OCI-M2 (cell line): ENCODE measurements around the gene SIX3.
A peak's percentile ranks its signal among the peaks of the same experiment; 100 is the strongest.

ENCODE experiments used
- DNase-seq: peaks from one replicate; lab custom pipeline; 2025; ENCODE audit not compliant: unreplicated experiment; lab: John Stamatoyannopoulos, UW

SIX3 gene

GRCh38 chr2:44954889-44955592 lies 13.5 kb downstream of the SIX3 start:
- no peak for DNase-seq

GRCh38 chr2:44955593-44956392 lies 14.3 kb downstream of the SIX3 start:
- no peak for DNase-seq

GRCh38 chr2:44956843-44957242 lies 15.3 kb downstream of the SIX3 start:
- no peak for DNase-seq

GRCh38 chr2:44957656-44958327 lies 16.3 kb downstream of the SIX3 start:
- DNase-seq: no peak

- no peak for DNase-seq
Measured at GRCh38 chr2:44959855-44960254, 18.4 kb downstream of the SIX3 start.

GRCh38 chr2:44960871-44961270 lies 19.4 kb downstream of the SIX3 start:
- DNase-seq: no peak

- no peak for DNase-seq
Measured at GRCh38 chr2:44962176-44962695, 20.7 kb downstream of the SIX3 start.

GRCh38 chr2:44964752-44965236 lies 23.3 kb downstream of the SIX3 start:
- DNase-seq: no peak

GRCh38 chr2:44965684-44966083 lies 24.2 kb downstream of the SIX3 start:
- DNase-seq: no peak

- no peak for DNase-seq
Measured at GRCh38 chr2:44967056-44967455, 25.6 kb downstream of the SIX3 start.

- DNase-seq: no peak
Measured at GRCh38 chr2:44967727-44968432, 26.4 kb downstream of the SIX3 start.

GRCh38 chr2:44969936-44970335 lies 28.4 kb downstream of the SIX3 start:
- DNase-seq: no peak

GRCh38 chr2:44970846-44971450 lies 29.4 kb downstream of the SIX3 start:
- DNase-seq: no peak

GRCh38 chr2:44972771-44973535 lies 31.5 kb downstream of the SIX3 start:
- DNase-seq: no peak

GRCh38 chr2:44974064-44974715 lies 32.7 kb downstream of the SIX3 start:
- peak; percentile 4 for DNase-seq

GRCh38 chr2:44975571-44976450 lies 34.3 kb downstream of the SIX3 start:
- DNase-seq: no peak

- DNase-seq: no peak
Measured at GRCh38 chr2:44979581-44979980, 38.1 kb downstream of the SIX3 start.
